Type B pancreatic cell (in vitro differentiated cells): Measurements from ENCODE around the gene EPOP. TPM values are rescaled to one million over a fixed set of nuclear protein-coding genes. Genes with fewer than 3 reads are reported as not detected.
A peak's percentile ranks its signal among the peaks of the same experiment; 100 is the strongest.

Experiments
- DNase-seq: peaks from one replicate; pipeline ENCODE4 v3.0.0; 2021; ENCODE audit warnings: mixed read lengths; ENCODE audit not compliant: unreplicated experiment; ENCODE audit errors: extremely low spot score
- H3K27ac Mint-ChIP-seq: 2 replicates; pipeline ENCODE4 v1.8.0; 2021; ENCODE audit warnings: mild to moderate bottlenecking, mixed read lengths
- H3K27me3 Mint-ChIP-seq: 2 replicates; pipeline ENCODE4 v1.8.0; 2021; ENCODE audit warnings: mixed read lengths
- H3K36me3 Mint-ChIP-seq: 2 replicates; pipeline ENCODE4 v1.8.0; 2021; ENCODE audit warnings: mixed read lengths
- H3K4me1 Mint-ChIP-seq: one replicate; pipeline ENCODE4 v1.8.0; 2021; ENCODE audit warnings: mixed read lengths; ENCODE audit not compliant: unreplicated experiment
- H3K4me3 Mint-ChIP-seq: 2 replicates; pipeline ENCODE4 v1.8.0; 2021; ENCODE audit warnings: mild to moderate bottlenecking, mixed read lengths
- H3K9me3 Mint-ChIP-seq: 2 replicates; pipeline ENCODE4 v1.8.0; 2021; ENCODE audit warnings: mixed read lengths
- total RNA-seq: library from RNA; stranded (reverse); gene quantifications from 2 replicates; pipeline ENCODE4 v1.2.1, GENCODE V29; 2021; ENCODE audit warnings: low replicate concordance
- TF ChIP-seq, protein P1 (sequence below): fragments of 200-600 bp; sonication (generic); conservative IDR thresholded peaks from 2 replicates; pipeline ENCODE4 v1.5.0; 2021; ENCODE audit warnings: antibody characterized with exemption, mild to moderate bottlenecking

The EPOP gene
- total RNA-seq, 1 donor from 2014 or later, result 6.2 TPM

DNA sequence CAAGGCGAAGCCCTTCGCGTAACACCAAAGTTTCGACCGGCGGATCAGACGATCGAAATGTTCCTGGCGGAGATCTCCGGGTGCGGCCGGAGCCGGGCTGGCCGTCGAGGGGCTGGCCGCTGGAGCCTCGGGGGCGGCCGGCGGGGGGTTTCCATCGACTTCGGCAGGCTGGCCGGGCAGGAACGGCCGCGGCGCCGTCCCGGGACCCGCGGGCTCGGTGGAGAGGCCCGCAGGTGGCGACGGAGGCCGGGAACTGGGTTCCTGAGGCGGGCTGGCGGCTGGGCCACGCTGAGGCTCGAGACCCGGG, 1.1 kb downstream of the EPOP start:
- Mint-ChIP-seq H3K4me1 (peaks cover 14% of the 10 kb centered on the region), H3K27ac (no peak overlapping the region), H3K9me3 (no peaks in the 10 kb centered on the region), H3K36me3 (no peaks in the 10 kb centered on the region), H3K27me3 (peaks cover 59% of the 10 kb centered on the region), H3K4me3 (no peak overlapping the region)
- no peak for DNase-seq
- TF ChIP-seq, protein P1, sequence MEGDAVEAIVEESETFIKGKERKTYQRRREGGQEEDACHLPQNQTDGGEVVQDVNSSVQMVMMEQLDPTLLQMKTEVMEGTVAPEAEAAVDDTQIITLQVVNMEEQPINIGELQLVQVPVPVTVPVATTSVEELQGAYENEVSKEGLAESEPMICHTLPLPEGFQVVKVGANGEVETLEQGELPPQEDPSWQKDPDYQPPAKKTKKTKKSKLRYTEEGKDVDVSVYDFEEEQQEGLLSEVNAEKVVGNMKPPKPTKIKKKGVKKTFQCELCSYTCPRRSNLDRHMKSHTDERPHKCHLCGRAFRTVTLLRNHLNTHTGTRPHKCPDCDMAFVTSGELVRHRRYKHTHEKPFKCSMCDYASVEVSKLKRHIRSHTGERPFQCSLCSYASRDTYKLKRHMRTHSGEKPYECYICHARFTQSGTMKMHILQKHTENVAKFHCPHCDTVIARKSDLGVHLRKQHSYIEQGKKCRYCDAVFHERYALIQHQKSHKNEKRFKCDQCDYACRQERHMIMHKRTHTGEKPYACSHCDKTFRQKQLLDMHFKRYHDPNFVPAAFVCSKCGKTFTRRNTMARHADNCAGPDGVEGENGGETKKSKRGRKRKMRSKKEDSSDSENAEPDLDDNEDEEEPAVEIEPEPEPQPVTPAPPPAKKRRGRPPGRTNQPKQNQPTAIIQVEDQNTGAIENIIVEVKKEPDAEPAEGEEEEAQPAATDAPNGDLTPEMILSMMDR, result no peak

DNA sequence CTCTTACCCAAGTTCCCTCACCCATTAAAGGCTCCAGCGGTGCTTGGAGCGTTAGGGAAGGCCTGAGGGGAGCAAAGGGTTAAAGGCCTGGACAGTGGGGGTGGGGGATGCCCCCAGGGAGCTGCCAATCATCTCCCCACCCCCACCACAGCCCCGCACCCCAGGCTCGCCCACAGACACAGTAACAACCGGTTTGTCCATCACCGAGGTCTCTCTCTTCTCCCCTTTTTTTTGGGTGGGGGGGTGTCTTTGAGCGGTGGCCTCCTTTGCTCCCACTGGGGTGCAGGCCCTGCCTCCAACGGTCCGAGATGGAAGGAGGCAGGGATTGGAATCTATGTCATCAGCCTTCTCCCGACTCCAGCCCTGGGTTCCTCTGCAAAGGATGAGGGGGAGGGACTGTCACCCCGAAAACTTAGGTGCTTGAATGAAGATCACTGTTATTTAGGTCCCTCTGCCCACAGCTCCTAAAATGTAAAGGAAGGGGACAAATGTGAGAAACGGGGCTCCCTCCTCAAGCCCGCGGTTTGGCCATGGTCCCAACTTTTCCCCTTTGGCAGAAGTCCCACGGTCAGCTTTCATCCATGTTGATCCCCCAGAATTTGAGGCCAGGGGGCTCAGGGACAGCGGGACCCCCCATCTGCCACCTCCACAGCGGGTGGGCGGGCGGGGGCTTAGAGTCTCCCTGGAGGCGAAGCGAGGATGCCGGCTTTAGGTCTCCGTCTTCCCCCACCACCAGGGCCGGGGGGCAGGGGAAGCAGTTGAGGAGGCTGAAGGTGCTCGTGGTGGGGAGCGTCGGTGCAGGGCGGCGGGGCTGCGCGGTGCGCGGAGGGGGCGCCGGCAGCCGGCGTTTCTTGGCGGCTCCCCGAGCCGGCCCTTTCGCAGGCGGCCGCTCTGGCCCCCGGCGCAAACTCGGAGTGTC, 1.7 kb downstream of the EPOP start:
- no peaks in the 10 kb centered on the region for H3K36me3 Mint-ChIP-seq
- peak overlapping the region; percentile 85 for H3K4me3 Mint-ChIP-seq
- peaks cover 14% of the 10 kb centered on the region for H3K4me1 Mint-ChIP-seq
- H3K27ac Mint-ChIP-seq, result peak overlapping the region; percentile 72
- peaks cover 66% of the 10 kb centered on the region for H3K27me3 Mint-ChIP-seq
- no peak for DNase-seq
- H3K9me3 Mint-ChIP-seq, result no peaks in the 10 kb centered on the region
- TF ChIP-seq, protein P1, result no peak

DNA sequence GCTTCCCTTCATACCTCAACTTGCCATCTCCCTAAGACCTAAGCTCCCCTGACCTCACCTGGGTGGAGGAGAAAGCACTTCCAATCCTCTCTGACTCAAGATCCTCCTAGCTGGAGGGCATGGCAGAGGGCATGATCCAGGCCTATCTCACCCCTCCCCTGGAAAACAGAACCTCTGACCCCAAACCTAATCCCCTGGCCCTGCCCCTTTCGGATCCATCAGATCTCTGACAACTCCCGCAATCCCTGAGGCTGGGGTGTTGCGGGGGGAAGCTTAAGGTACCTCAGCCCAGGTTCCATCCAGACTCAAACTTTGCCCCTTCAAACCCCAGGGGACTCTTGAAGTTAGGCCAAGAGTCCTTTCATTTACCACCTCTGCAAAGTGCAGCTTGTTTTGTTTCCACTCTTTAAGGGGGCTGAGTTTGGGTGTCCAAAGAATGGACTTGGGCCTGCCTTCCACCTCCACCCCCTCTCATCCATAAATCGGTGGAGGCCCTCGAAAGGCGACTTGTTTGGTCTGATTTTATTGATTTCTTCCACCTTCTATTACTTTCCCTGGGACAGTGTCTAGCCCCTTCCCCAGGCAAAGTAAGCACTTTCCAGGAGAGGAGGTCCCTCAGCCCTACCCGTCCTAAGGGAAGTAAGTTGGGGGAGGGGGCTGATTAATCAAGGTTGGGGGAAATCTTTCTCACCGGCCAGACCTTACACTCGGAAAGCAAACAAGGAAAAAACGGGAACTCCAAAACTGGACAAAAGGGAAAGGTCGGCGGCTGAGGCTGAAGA, 2.6 kb downstream of the EPOP start:
- no peaks in the 10 kb centered on the region for H3K9me3 Mint-ChIP-seq

DNA sequence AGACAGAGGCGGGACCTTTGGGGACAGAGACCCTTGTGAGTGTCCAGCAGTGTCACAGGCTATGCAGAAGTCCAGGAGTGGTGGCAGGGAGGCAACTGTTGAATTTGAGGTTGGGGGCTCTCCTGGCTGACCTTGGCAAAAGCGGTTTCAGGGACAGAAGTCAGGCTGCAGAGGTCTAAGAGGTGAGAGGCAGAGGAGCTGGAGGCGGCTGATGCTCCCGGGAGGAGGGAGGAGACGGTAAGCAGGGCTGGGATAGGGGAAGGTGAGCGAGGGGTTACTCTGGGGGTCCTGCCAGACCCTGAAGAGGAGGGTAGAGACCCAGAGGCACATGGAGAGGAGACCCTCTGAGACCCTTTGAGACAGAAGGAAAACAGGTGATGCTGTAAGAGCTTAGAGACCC, 5.2 kb downstream of the EPOP start:
- Mint-ChIP-seq H3K4me3 (no peak overlapping the region), H3K36me3 (no peaks in the 10 kb centered on the region), H3K27me3 (peaks cover 55% of the 10 kb centered on the region), H3K9me3 (no peaks in the 10 kb centered on the region), H3K27ac (peak overlapping the region; percentile 50), H3K4me1 (peaks cover 20% of the 10 kb centered on the region)
- TF ChIP-seq, protein P1, result no peak
- no peak for DNase-seq

More for the DNA sequence above, 2.6 kb downstream of the EPOP start:
- H3K4me3 Mint-ChIP-seq, result peak overlapping the region; percentile 85
- TF ChIP-seq, protein P1, result no peak
- peaks cover 20% of the 10 kb centered on the region for H3K4me1 Mint-ChIP-seq
- H3K27ac Mint-ChIP-seq, result peak overlapping the region; percentile 72
- H3K27me3 Mint-ChIP-seq, result peaks cover 72% of the 10 kb centered on the region
- DNase-seq, result no peak
- no peaks in the 10 kb centered on the region for H3K36me3 Mint-ChIP-seq

DNA sequence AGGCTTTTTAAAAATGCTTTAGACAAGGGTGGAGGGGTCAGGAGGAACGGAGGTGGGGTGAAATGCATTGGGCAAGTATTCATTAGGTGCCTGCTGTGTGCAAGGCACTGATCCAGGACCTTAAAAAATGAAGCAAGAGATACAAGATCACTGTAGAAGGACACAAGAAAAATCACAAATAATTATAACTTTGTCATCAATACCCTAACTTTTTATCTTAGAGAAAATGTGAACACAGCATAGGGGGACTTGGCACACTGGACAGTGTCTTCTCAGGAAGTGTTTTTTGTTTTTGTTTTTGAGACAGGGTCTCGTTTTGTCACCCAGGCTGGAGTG, 7.0 kb downstream of the EPOP start:
- peaks cover 20% of the 10 kb centered on the region for H3K4me1 Mint-ChIP-seq
- TF ChIP-seq, protein P1, result peak; percentile 30
- DNase-seq, result no peak
- H3K27ac Mint-ChIP-seq, result peak overlapping the region; percentile 7
- peaks cover 55% of the 10 kb centered on the region for H3K27me3 Mint-ChIP-seq
- H3K9me3 Mint-ChIP-seq, result no peaks in the 10 kb centered on the region
- H3K36me3 Mint-ChIP-seq, result no peaks in the 10 kb centered on the region
- peak overlapping the region; percentile 5 for H3K4me3 Mint-ChIP-seq
